Thyroid gland (tissue), 4 donors: ENCODE measurements around the gene SHISA8.
"Not testable (repeated sequence)": the region's sequence is repeated elsewhere in the genome, so short reads cannot be mapped to it uniquely, and the experiment has no call there.

Experiments
- CTCF ChIP-seq, 6 experiments: fragments of 200-600 bp in 3 of 6; fragments of 450-650 bp in 3 of 6; sonication (generic) in 3 of 6; IDR thresholded peaks; one replicate each; pipeline ENCODE4 v1.5.1; 2016 to 2019; ENCODE audit warnings: antibody characterized with exemption in 6 of 6, mild to moderate bottlenecking in 2 of 6, inconsistent platforms in 1 of 6, moderate library complexity in 1 of 6
- POLR2A ChIP-seq, 2 donors: fragments of 450-650 bp; IDR thresholded peaks; one replicate each; pipeline ENCODE4 v1.6.1; 2017; ENCODE audit warnings: antibody characterized with exemption in 2 of 2, mild to moderate bottlenecking in 2 of 2, moderate library complexity in 1 of 2

GRCh38 chr22:41948928-41949296, 34.0 kb upstream of the SHISA8 start:
- not testable (repeated sequence) for TF ChIP-seq POLR2A, CTCF (IDR thresholded peaks at IDR 0.05)
